PFSK-1 (cell line): ENCODE results near the gene B4GALT3.

Experiments
- POLR2AphosphoS5 ChIP-seq: IDR thresholded peaks from 2 replicates; pipeline ENCODE4 v1.6.1; 2012; ENCODE audit warnings: low read depth, mild to moderate bottlenecking, control low read depth, low read length, moderate library complexity
- SIN3A ChIP-seq: IDR thresholded peaks from 2 replicates; pipeline ENCODE4 v1.6.1; 2012; ENCODE audit warnings: mild to moderate bottlenecking, low read length, moderate library complexity, borderline replicate concordance; ENCODE audit not compliant: insufficient read depth
- TAF1 ChIP-seq: IDR thresholded peaks from 2 replicates; pipeline ENCODE4 v1.6.1; 2012; ENCODE audit warnings: low read length, control low read depth, borderline replicate concordance; ENCODE audit not compliant: insufficient read depth

GRCh38 chr1:161177936-161178244 is 583 bp upstream of the B4GALT3 start:
- TF ChIP-seq POLR2AphosphoS5 (no peak), TAF1 (no peak), SIN3A (no peak)
